H1 (cell line): Measurements from ENCODE around the gene CTNND2. TPM values are rescaled to one million over a fixed set of nuclear protein-coding genes. Genes with fewer than 3 reads are reported as not detected.

Experiments
- CTCF ChIA-PET: fragments of 300-600 bp; sonication (Branson Sonifier 250); formaldehyde crosslinking; loops from one replicate; lab custom pipeline; 2021; ENCODE audit not compliant: partially characterized antibody; lab: Charles Lee
- POLR2A ChIA-PET: fragments of 300-600 bp; sonication (Branson Sonifier 250); formaldehyde crosslinking; loops from one replicate; lab custom pipeline; 2021; ENCODE audit warnings: inconsistent platforms; ENCODE audit not compliant: partially characterized antibody; lab: Charles Lee
- DNase-seq, 2 experiments: peaks; one replicate each; pipeline versions ENCODE4 v3.0.0 to v3.0.0-alpha.2; 2010 to 2022; ENCODE audit warnings: low spot score in 2 of 2, low read depth in 1 of 2, mixed read lengths in 1 of 2
- FAIRE-seq: peaks from 2 replicates; lab custom pipeline; 2011; peaks lifted over from hg19 to GRCh38; lab: Jason Lieb, UNC
- H2AFZ ChIP-seq: 2 replicates; pipeline ENCODE4 v1.8.1; 2012; ENCODE audit warnings: low read length, inconsistent platforms
- H2AK5ac ChIP-seq: 2 replicates; pipeline ENCODE4 v1.6.1; 2013; ENCODE audit warnings: low read depth, low read length
- H2BK120ac ChIP-seq: replicated peaks from 2 replicates; pipeline ENCODE3; 2013; ENCODE audit warnings: low read depth, low read length, inconsistent platforms
- H2BK12ac ChIP-seq: 2 replicates; pipeline ENCODE4 v1.6.1; 2013; ENCODE audit warnings: low read depth, low read length
- H2BK15ac ChIP-seq: 2 replicates; pipeline ENCODE4 v1.6.1; 2013; ENCODE audit warnings: low read length
- H2BK20ac ChIP-seq: 2 replicates; pipeline ENCODE4 v1.6.1; 2013; ENCODE audit warnings: low read length
- H2BK5ac ChIP-seq: 2 replicates; pipeline ENCODE4 v1.6.1; 2013; ENCODE audit warnings: low read depth, low read length
- H3K14ac ChIP-seq: 2 replicates; pipeline ENCODE4 v1.6.1; 2013; ENCODE audit warnings: inconsistent platforms; ENCODE audit not compliant: insufficient read length
- H3K18ac ChIP-seq: 2 replicates; pipeline ENCODE4 v1.6.1; 2013; ENCODE audit warnings: low read length; ENCODE audit errors: extremely low read depth
- H3K23ac ChIP-seq: 2 replicates; pipeline ENCODE4 v1.6.1; 2013; ENCODE audit warnings: inconsistent platforms; ENCODE audit not compliant: insufficient read length
- H3K23me2 ChIP-seq: 2 replicates; pipeline ENCODE4 v1.6.1; 2013; ENCODE audit warnings: low read depth, low read length
- H3K27ac ChIP-seq: 2 replicates; pipeline ENCODE4 v1.6.1; 2011; ENCODE audit warnings: low read depth, low read length, inconsistent platforms
- H3K27me3 ChIP-seq, 4 experiments: replicated peaks in 1 of 4; 1 replicate in 1 of 4; 2 replicates in 3 of 4; pipeline versions ENCODE4 v1.6.1 to v1.8.1; 2011 to 2013; ENCODE audit warnings: low read length in 3 of 4, mild to moderate bottlenecking in 3 of 4, inconsistent platforms in 2 of 4, mixed read lengths in 2 of 4, moderate library complexity in 1 of 4; ENCODE audit not compliant: control insufficient read depth in 3 of 4, insufficient read depth in 3 of 4; ENCODE audit errors: extremely low read depth in 1 of 4
- H3K36me3 ChIP-seq, 4 experiments: 2 replicates each; pipeline versions ENCODE4 v1.6.1 to v1.8.1; 2011 to 2013; ENCODE audit warnings: mild to moderate bottlenecking in 4 of 4, low read length in 3 of 4, moderate library complexity in 2 of 4, control low read depth in 1 of 4, inconsistent platforms in 1 of 4; ENCODE audit not compliant: insufficient read depth in 4 of 4, control insufficient read depth in 2 of 4
- H3K4ac ChIP-seq: replicated peaks from 2 replicates; pipeline ENCODE3; 2013; ENCODE audit warnings: low read length, low read depth, mixed read lengths, inconsistent platforms; ENCODE audit not compliant: insufficient read length
- H3K4me1 ChIP-seq, 4 experiments: replicated peaks in 1 of 4; 1 replicate in 1 of 4; 2 replicates in 3 of 4; pipeline versions ENCODE4 v1.6.1 to v1.8.1; 2011 to 2013; ENCODE audit warnings: low read length in 3 of 4, inconsistent platforms in 2 of 4, mixed read lengths in 1 of 4; ENCODE audit not compliant: insufficient read depth in 4 of 4, control insufficient read depth in 3 of 4
- H3K4me2 ChIP-seq, 2 experiments: 2 replicates each; pipeline versions ENCODE4 v1.6.1 to v1.8.1; 2011 to 2013; ENCODE audit warnings: low read depth in 2 of 2, low read length in 2 of 2, control low read depth in 1 of 2, inconsistent platforms in 1 of 2, mild to moderate bottlenecking in 1 of 2; ENCODE audit not compliant: insufficient read depth in 1 of 2
- H3K4me3 ChIP-seq, 4 experiments: fragments of 200-600, 300-600 bp in 1 of 4; sonication (generic), shearing (Covaris generic), sonication (Bioruptor Twin) in 1 of 4; 2 replicates each; pipeline versions ENCODE4 v1.5.1 to v1.8.1; 2011 to 2016; ENCODE audit warnings: low read length in 4 of 4, low read depth in 3 of 4, control low read depth in 2 of 4, inconsistent platforms in 2 of 4, mild to moderate bottlenecking in 2 of 4, mixed read lengths in 1 of 4, moderate library complexity in 1 of 4; ENCODE audit not compliant: insufficient read depth in 2 of 4; ENCODE audit errors: extremely low read depth in 1 of 4
- H3K56ac ChIP-seq: replicated peaks from 2 replicates; pipeline ENCODE3; 2013; ENCODE audit warnings: low read depth, mild to moderate bottlenecking, mixed read lengths, low read length, inconsistent platforms; ENCODE audit not compliant: insufficient read length
- H3K79me1 ChIP-seq: 2 replicates; pipeline ENCODE4 v1.6.1; 2013; ENCODE audit warnings: low read depth, low read length, control low read depth
- H3K79me2 ChIP-seq, 2 experiments: 2 replicates each; pipeline versions ENCODE4 v1.6.1 to v1.8.1; 2012 to 2013; ENCODE audit warnings: low read length in 2 of 2, mild to moderate bottlenecking in 2 of 2, inconsistent platforms in 1 of 2; ENCODE audit not compliant: insufficient read depth in 2 of 2, control insufficient read depth in 1 of 2
- H3K9ac ChIP-seq, 4 experiments: replicated peaks in 1 of 4; 1 replicate in 1 of 4; 2 replicates in 3 of 4; pipeline versions ENCODE4 v1.6.1 to v1.8.1; 2011 to 2013; ENCODE audit warnings: low read depth in 3 of 4, low read length in 3 of 4, control low read depth in 2 of 4, mild to moderate bottlenecking in 2 of 4, moderate library complexity in 2 of 4, inconsistent platforms in 1 of 4; ENCODE audit errors: extremely low read depth in 1 of 4
- H3K9me3 ChIP-seq, 2 experiments: 2 replicates each; pipeline versions ENCODE4 v1.6.1 to v1.8.1; 2012 to 2013; ENCODE audit warnings: mild to moderate bottlenecking in 2 of 2, moderate library complexity in 2 of 2, control low read depth in 1 of 2, inconsistent platforms in 1 of 2, low read depth in 1 of 2, low read length in 1 of 2, mixed read lengths in 1 of 2; ENCODE audit not compliant: insufficient read depth in 2 of 2
- H4K20me1 ChIP-seq, 2 experiments: replicated peaks in 1 of 2; 2 replicates each; pipeline versions ENCODE3 to v1.8.1; 2011 to 2013; ENCODE audit warnings: inconsistent platforms in 2 of 2, low read length in 2 of 2, mild to moderate bottlenecking in 1 of 2; ENCODE audit not compliant: insufficient read depth in 2 of 2, control insufficient read depth in 1 of 2
- H4K5ac ChIP-seq: 2 replicates; pipeline ENCODE4 v1.6.1; 2013; ENCODE audit warnings: low read length, low read depth, mixed read lengths, inconsistent platforms; ENCODE audit not compliant: insufficient read length
- H4K8ac ChIP-seq: 2 replicates; pipeline ENCODE4 v1.8.0; 2013; ENCODE audit warnings: mild to moderate bottlenecking, moderate library complexity, low read length, inconsistent platforms; ENCODE audit not compliant: insufficient read depth; ENCODE audit errors: extremely low read depth
- H4K91ac ChIP-seq: replicated peaks from 2 replicates; pipeline ENCODE3; 2013; ENCODE audit warnings: low read length, mixed read lengths, inconsistent platforms; ENCODE audit not compliant: insufficient read length
- BRCA1 ChIP-seq: IDR thresholded peaks from 2 replicates; pipeline ENCODE4 v1.6.1; 2012; ENCODE audit warnings: low read depth, low read length, improper control_type of control experiment
- GABPA ChIP-seq: IDR thresholded peaks from 2 replicates; pipeline ENCODE4 v1.6.1; 2011; ENCODE audit warnings: mild to moderate bottlenecking, low read length, moderate library complexity, borderline replicate concordance; ENCODE audit not compliant: insufficient read depth
- GTF2F1 ChIP-seq: IDR thresholded peaks from 2 replicates; pipeline ENCODE4 v1.6.1; 2012; ENCODE audit warnings: low read depth, low read length, improper control_type of control experiment, borderline replicate concordance
- KDM5A ChIP-seq: fragments of 200-600 bp; IDR thresholded peaks from 2 replicates; pipeline ENCODE4 v1.7.1; 2012; ENCODE audit warnings: mild to moderate bottlenecking, low read length, inconsistent platforms, mixed read lengths
- MAFK ChIP-seq: IDR thresholded peaks from 2 replicates; pipeline ENCODE4 v1.6.1; 2012; ENCODE audit warnings: low read depth, mild to moderate bottlenecking, improper control_type of control experiment, low read length
- POLR2A ChIP-seq, 2 experiments: IDR thresholded peaks; 1 replicate in 1 of 2; 2 replicates in 1 of 2; pipeline ENCODE4 v1.6.1; 2011; ENCODE audit warnings: low read depth in 2 of 2, low read length in 2 of 2, mild to moderate bottlenecking in 2 of 2; ENCODE audit errors: control extremely low read depth in 1 of 2
- POLR2AphosphoS5 ChIP-seq: IDR thresholded peaks from 2 replicates; pipeline ENCODE4 v1.6.1; 2011; ENCODE audit warnings: low read depth, low read length
- RAD21 ChIP-seq, 2 experiments: IDR thresholded peaks in 1 of 2; conservative IDR thresholded peaks in 1 of 2; 2 replicates each; pipeline ENCODE4 v1.6.1; 2011; ENCODE audit warnings: low read depth in 2 of 2, low read length in 2 of 2, improper control_type of control experiment in 1 of 2, inconsistent platforms in 1 of 2, mild to moderate bottlenecking in 1 of 2, moderate library complexity in 1 of 2
- RXRA ChIP-seq: IDR thresholded peaks from 2 replicates; pipeline ENCODE4 v1.6.1; 2011; ENCODE audit warnings: low read depth, mild to moderate bottlenecking, low read length, moderate library complexity; ENCODE audit not compliant: insufficient read depth
- SAP30 ChIP-seq: fragments of 300-600 bp; sonication (generic); IDR thresholded peaks from 2 replicates; pipeline ENCODE4 v1.7.1; 2012; ENCODE audit warnings: low read length, moderate library complexity, mild to moderate bottlenecking, inconsistent platforms; ENCODE audit not compliant: insufficient read depth, insufficient replicate concordance
- SIRT6 ChIP-seq: IDR thresholded peaks from one replicate; pipeline ENCODE4 v1.7.1; 2012; ENCODE audit warnings: low read length, inconsistent platforms
- SP1 ChIP-seq: IDR thresholded peaks from 2 replicates; pipeline ENCODE4 v1.6.1; 2011; ENCODE audit warnings: low read depth, low read length
- SUZ12 ChIP-seq: fragments of 200-600 bp; sonication (generic); IDR thresholded peaks from 2 replicates; pipeline ENCODE4 v1.6.1; 2012; ENCODE audit warnings: mild to moderate bottlenecking, inconsistent platforms, low read length, moderate library complexity, mixed read lengths
- TAF1 ChIP-seq: IDR thresholded peaks from 2 replicates; pipeline ENCODE4 v1.6.1; 2011; ENCODE audit warnings: mild to moderate bottlenecking, low read depth, low read length
- TEAD4 ChIP-seq: IDR thresholded peaks from 2 replicates; pipeline ENCODE4 v1.6.1; 2012; ENCODE audit warnings: low read depth, low read length, inconsistent platforms, mixed read lengths
- WGBS, 2 experiments: shearing (Covaris generic) in 1 of 2; methylation state at CpG; one replicate each; pipeline versions ENCODE4 v1.1.6 to v1.1.7; 2013 to 2015; ENCODE audit warnings: low lambda C conversion rate in 2 of 2, mixed read lengths in 2 of 2, inconsistent platforms in 1 of 2, low coverage in 1 of 2, missing lambda C conversion rate in 1 of 2; ENCODE audit not compliant: insufficient replicate concordance in 2 of 2, insufficient coverage in 1 of 2, insufficient read length in 1 of 2; ENCODE audit errors: extremely low coverage in 1 of 2, missing lambda C conversion rate in 1 of 2; 5-methylcytosine and 5-hydroxymethylcytosine counted together
- polyA plus RNA-seq, 7 experiments: library from polyadenylated mRNA; depleted of rRNA in 3 of 7; stranded (reverse) in 5 of 7; unstranded in 2 of 7; fragments of >200 nt in 5 of 7; fragments of 200-250 nt in 2 of 7; gene quantifications; 1 replicate in 5 of 7; 2 replicates in 1 of 7; 4 replicates in 1 of 7; pipeline versions ENCODE4 v1.2.1 to v1.2.3, GENCODE V29; 2011 to 2013; ENCODE audit warnings: missing spikeins in 2 of 7, mixed read lengths in 2 of 7
- total RNA-seq: library from RNA; stranded (reverse); fragmentation: NEBNext Ultra II Directional; extraction: Animal tissue kit (Norgen Biotek cat#: 25700); gene quantifications from 2 replicates; pipeline ENCODE4 v1.2.1, GENCODE V29; 2021

The CTNND2 gene
- total and polyA plus RNA-seq, 2 of the 8 experiments (the other 6 are each of a cell fraction or from before 2014, with no cell fraction given), result 7.4 to 14.2 TPM

GRCh38 chr5:11785771-11786352, 118.4 kb downstream of the CTNND2 start:
- Histone ChIP-seq H3K27ac (no peak overlapping the region), H3K23me2 (no peaks in the 10 kb centered on the region), H3K27me3 (no peaks in the 10 kb centered on the region), H2BK12ac (no peak overlapping the region), H3K9ac (no peak overlapping the region), H2BK20ac (no peak overlapping the region), H4K20me1 (no peaks in the 10 kb centered on the region), H3K14ac (no peak overlapping the region), H3K4me2 (no peak overlapping the region), H4K8ac (no peak overlapping the region), H3K4ac (no peak overlapping the region), H3K36me3 (no peaks in the 10 kb centered on the region), H3K79me1 (no peaks in the 10 kb centered on the region), H2AFZ (no peak overlapping the region), H2AK5ac (no peak overlapping the region), H2BK5ac (no peak overlapping the region), H2BK15ac (no peak overlapping the region), H3K79me2 (no peaks in the 10 kb centered on the region), H3K18ac (no peak overlapping the region), H4K5ac (no peak overlapping the region), H2BK120ac (no peak overlapping the region), H3K4me1 (no peaks in the 10 kb centered on the region), H4K91ac (no peak overlapping the region), H3K4me3 (no peak overlapping the region), H3K23ac (no peak overlapping the region), H3K56ac (no peak overlapping the region), H3K9me3 (peaks cover 4 to 5% of the 10 kb centered on the region in 2 experiments; a peak in 2 of 4 replicates)
- ChIA-PET POLR2A (no interaction called here), CTCF (no interaction called here)
- FAIRE-seq, result no peak
- no peak for DNase-seq
- WGBS, 2 experiments, result 90% methylated on average over 6 of the region's 6 CpGs; no CpG with 5 or more reads in 1 of the 2 experiments
- TF ChIP-seq POLR2AphosphoS5 (no peak), GTF2F1 (no peak), SIRT6 (no peak), TAF1 (no peak), RXRA (no peak), SUZ12 (no peak), POLR2A (IDR thresholded peaks at IDR 0.05; ENCODE audit: control extremely low read depth in 1 of 2, low read depth in 2 of 2, low read length in 2 of 2) (no peak), SP1 (no peak), MAFK (no peak), RAD21 (IDR thresholded peaks at IDR 0.05 in 1 of 2, conservative IDR thresholded peaks at IDR 0.05 in 1 of 2; ENCODE audit: low read depth in 2 of 2, low read length in 2 of 2) (no peak), KDM5A (no peak), TEAD4 (no peak), SAP30 (no peak), GABPA (no peak), BRCA1 (no peak)
